A673 (cell line): ENCODE measurements around the gene FBXL15. TPM values are rescaled to one million over a fixed set of nuclear protein-coding genes. Genes with fewer than 3 reads are reported as not detected.

Experiments used
- BruUV-seq: library from RNA; stranded (reverse); fragments of 400-500 nt; replicated peaks from 2 replicates; lab custom pipeline; 2021; lab: Mats Ljungman, UMichigan
- CTCF ChIA-PET: fragments of 300-600 bp; sonication (Branson Sonifier 250); formaldehyde crosslinking; loops from one replicate; lab custom pipeline; 2022; ENCODE audit warnings: antibody characterized with exemption; lab: Charles Lee
- POLR2A ChIA-PET: fragments of 300-600 bp; sonication (Branson Sonifier 250); formaldehyde crosslinking; loops from one replicate; lab custom pipeline; 2022; ENCODE audit warnings: antibody characterized with exemption; ENCODE audit not compliant: low non-redundant PET; lab: Charles Lee
- DNase-seq: peaks from one replicate; pipeline ENCODE4 v3.0.0-alpha.2; 2015; ENCODE audit warnings: low spot score
- H3K27ac ChIP-seq: fragments of 200-600 bp; sonication (generic); 2 replicates; pipeline ENCODE4 v1.5.1; 2016; ENCODE audit warnings: mixed run types, low read depth, mild to moderate bottlenecking, mixed read lengths, antibody characterized with exemption, low read length; ENCODE audit not compliant: poor library complexity, severe bottlenecking
- H3K27me3 ChIP-seq: fragments of 200-600 bp; sonication (generic); replicated peaks from 2 replicates; pipeline ENCODE4 v1.6.1; 2017; ENCODE audit warnings: mixed run types, low read depth, mild to moderate bottlenecking, mixed read lengths, antibody characterized with exemption, low read length; ENCODE audit not compliant: insufficient read depth, poor library complexity
- H3K36me3 ChIP-seq: fragments of 200-600 bp; sonication (generic); 2 replicates; pipeline ENCODE4 v1.6.1; 2016; ENCODE audit warnings: mixed run types, mild to moderate bottlenecking, mixed read lengths, antibody characterized with exemption, low read length; ENCODE audit not compliant: insufficient read depth, poor library complexity, severe bottlenecking
- H3K4me1 ChIP-seq: fragments of 200-600 bp; sonication (generic); 2 replicates; pipeline ENCODE4 v1.6.1; 2017; ENCODE audit warnings: mixed run types, mild to moderate bottlenecking, mixed read lengths, antibody characterized with exemption, low read length; ENCODE audit not compliant: insufficient read depth, poor library complexity, severe bottlenecking
- H3K4me3 ChIP-seq: fragments of 200-600 bp; sonication (generic); 2 replicates; pipeline ENCODE4 v1.5.1; 2016; ENCODE audit warnings: low read depth, mixed run types, mild to moderate bottlenecking, mixed read lengths, low read length; ENCODE audit not compliant: poor library complexity, severe bottlenecking
- H3K9me3 ChIP-seq: fragments of 200-600 bp; sonication (generic); 2 replicates; pipeline ENCODE4 v1.6.1; 2016; ENCODE audit warnings: mixed run types, low read depth, mild to moderate bottlenecking, mixed read lengths, antibody characterized with exemption, low read length; ENCODE audit not compliant: poor library complexity, severe bottlenecking
- EZH2 ChIP-seq: fragments of 200-600 bp; sonication (generic); IDR thresholded peaks from 2 replicates; pipeline ENCODE4 v1.6.1; 2017; ENCODE audit warnings: borderline replicate concordance, low read depth, mild to moderate bottlenecking, mixed read lengths, antibody characterized with exemption, low read length; ENCODE audit not compliant: poor library complexity, severe bottlenecking
- intact Hi-C: fragments of 100-400 bp; cut with micrococcal nuclease; formaldehyde crosslinking; loops from one replicate; pipeline ENCODE4 v1.10.0; 2022; ENCODE audit not compliant: unreplicated experiment
- total RNA-seq: library from RNA; stranded (reverse); gene quantifications from 2 replicates; pipeline ENCODE4 v1.2.3, GENCODE V29; 2021
- TF ChIP-seq, protein P1 (sequence below): fragments of 300-800, 200-600 bp; sonication (generic); conservative IDR thresholded peaks from 2 replicates; pipeline ENCODE4 v1.5.1; 2017; ENCODE audit warnings: low read depth, mild to moderate bottlenecking, antibody characterized with exemption, low read length, moderate library complexity, mixed read lengths

FBXL15 gene
- total RNA-seq, 1 experiment from 2014 or later = 8.9 TPM

DNA sequence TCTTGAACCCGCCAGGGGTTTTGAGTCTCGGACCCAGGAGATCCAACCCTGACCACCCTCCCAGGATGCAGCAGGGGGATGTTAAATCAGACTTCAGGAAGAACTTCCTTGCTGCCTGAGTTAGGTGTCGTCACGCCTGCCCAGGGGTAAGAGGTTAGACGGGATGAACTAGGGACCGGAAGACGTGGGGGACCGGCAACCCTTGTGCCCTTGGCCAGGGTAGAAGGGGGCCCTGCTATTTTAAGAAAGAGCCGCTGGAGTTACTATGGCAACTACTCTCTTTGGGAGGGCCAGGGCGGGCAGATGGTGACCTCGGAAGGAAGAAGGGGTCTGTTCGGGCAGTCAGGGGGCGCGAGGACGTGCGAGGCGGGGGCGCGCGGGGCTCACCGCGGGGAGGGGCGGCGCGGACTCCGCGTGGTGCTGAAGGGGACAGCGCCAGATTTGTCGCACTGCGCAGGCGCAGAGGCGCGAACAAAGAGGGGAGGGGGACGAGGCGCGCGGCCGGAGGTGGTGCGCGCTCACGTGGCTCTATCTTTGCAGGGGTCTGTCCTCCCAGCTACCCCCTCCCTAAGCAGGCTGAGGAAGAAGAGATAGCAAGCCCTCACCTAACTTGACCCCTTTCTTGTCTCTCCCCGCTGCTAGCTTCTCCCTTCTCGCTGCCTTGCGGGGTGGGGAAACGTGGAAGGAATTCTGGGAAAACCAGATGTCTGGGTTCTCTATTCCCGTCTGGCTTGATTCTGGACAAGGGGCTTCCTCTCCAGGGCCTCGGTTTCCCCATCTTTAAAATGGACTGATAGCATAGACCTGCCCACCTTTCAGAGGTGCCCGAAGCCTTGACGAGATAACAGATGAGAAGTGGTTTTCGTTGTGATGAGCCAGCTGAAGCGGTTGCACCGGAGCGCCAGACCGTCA is 1.1 kb upstream of the FBXL15 start:
- peak; percentile 78 for DNase-seq
- Histone ChIP-seq H3K36me3 (peaks cover 7% of the 10 kb centered on the region), H3K9me3 (no peaks in the 10 kb centered on the region), H3K4me3 (peak overlapping the region; percentile 90), H3K4me1 (peaks cover 16% of the 10 kb centered on the region), H3K27me3 (no peaks in the 10 kb centered on the region), H3K27ac (peak overlapping the region; percentile 83)
- intact Hi-C loops = no loop called here
- ChIA-PET CTCF (no interaction called here), POLR2A (no interaction called here)
- BruUV-seq = no TSS peak
- TF ChIP-seq EZH2 = no peak
- TF ChIP-seq, protein P1, sequence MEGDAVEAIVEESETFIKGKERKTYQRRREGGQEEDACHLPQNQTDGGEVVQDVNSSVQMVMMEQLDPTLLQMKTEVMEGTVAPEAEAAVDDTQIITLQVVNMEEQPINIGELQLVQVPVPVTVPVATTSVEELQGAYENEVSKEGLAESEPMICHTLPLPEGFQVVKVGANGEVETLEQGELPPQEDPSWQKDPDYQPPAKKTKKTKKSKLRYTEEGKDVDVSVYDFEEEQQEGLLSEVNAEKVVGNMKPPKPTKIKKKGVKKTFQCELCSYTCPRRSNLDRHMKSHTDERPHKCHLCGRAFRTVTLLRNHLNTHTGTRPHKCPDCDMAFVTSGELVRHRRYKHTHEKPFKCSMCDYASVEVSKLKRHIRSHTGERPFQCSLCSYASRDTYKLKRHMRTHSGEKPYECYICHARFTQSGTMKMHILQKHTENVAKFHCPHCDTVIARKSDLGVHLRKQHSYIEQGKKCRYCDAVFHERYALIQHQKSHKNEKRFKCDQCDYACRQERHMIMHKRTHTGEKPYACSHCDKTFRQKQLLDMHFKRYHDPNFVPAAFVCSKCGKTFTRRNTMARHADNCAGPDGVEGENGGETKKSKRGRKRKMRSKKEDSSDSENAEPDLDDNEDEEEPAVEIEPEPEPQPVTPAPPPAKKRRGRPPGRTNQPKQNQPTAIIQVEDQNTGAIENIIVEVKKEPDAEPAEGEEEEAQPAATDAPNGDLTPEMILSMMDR = no peak

DNA sequence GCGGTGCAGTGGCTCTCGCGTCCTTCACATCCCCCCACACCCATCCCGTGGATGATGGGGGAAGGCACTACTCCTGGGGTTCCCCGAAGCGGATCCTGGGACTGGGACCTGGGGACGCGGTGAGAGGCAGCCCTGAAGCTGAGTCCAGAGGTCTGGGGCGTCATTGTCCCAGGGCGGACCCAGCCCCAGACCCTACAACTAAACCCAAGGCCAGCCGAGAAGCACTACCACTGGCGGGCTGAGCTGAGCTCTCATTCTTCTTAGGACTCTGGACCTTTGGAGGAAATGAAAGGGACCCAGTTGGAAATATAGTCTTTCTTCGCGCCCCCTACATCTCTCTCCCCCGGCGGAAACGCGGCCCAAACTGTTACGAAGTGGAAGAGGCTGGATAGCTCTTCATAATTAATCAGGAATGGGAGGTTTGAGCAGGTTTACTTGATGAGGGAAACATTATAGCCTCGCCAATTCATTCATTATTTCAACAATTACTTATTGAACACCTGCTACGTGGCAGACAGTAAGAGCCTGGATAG is 389 bp upstream of the FBXL15 start:
- H3K4me3 ChIP-seq = peak overlapping the region; percentile 90
- H3K27me3 ChIP-seq = no peaks in the 10 kb centered on the region
- DNase-seq = no peak
- intact Hi-C loops = no loop called here
- CTCF ChIA-PET = interaction anchor here (0.6 to 0.8 kb wide), 2 partner anchors 16 to 26 kb away, joined by 3 read pairs; no protein-coding TSS in a partner anchor
- BruUV-seq = no TSS peak
- TF ChIP-seq, protein P1 = no peak
- no peak for TF ChIP-seq EZH2
- peaks cover 8% of the 10 kb centered on the region for H3K36me3 ChIP-seq
- peak overlapping the region; percentile 83 for H3K27ac ChIP-seq
- POLR2A ChIA-PET = no interaction called here
- H3K4me1 ChIP-seq = peaks cover 16% of the 10 kb centered on the region
- no peaks in the 10 kb centered on the region for H3K9me3 ChIP-seq

DNA sequence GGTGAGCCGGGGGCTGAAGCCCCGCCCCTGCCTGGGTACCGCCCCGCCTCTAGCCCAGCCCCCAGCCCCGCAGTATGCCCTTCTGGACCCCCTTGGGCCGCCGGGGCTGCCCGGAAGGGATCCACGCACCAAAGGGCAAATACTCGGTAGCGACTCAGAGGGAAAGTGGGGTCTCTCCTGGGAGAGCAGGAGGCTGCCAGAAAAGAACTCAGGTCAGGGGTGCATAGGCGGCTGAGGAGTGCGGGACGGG is 796 bp downstream of the FBXL15 start:
- intact Hi-C loops = no loop called here
- no peak for DNase-seq
- H3K27me3 ChIP-seq = no peaks in the 10 kb centered on the region
- peak overlapping the region; percentile 83 for H3K27ac ChIP-seq
- H3K36me3 ChIP-seq = peaks cover 8% of the 10 kb centered on the region
- no TSS peak for BruUV-seq
- peak overlapping the region; percentile 90 for H3K4me3 ChIP-seq
- H3K4me1 ChIP-seq = peaks cover 16% of the 10 kb centered on the region
- ChIA-PET POLR2A (no interaction called here), CTCF (interaction anchor here (1.0 to 1.5 kb wide), 3 partner anchors 11 to 192 kb away, joined by 3 to 4 read pairs (median 3); partner anchors contain the start of gene CUEDC2)
- no peaks in the 10 kb centered on the region for H3K9me3 ChIP-seq
- no peak for TF ChIP-seq EZH2
